ENCODE data around the gene MRFAP1.

DNA sequence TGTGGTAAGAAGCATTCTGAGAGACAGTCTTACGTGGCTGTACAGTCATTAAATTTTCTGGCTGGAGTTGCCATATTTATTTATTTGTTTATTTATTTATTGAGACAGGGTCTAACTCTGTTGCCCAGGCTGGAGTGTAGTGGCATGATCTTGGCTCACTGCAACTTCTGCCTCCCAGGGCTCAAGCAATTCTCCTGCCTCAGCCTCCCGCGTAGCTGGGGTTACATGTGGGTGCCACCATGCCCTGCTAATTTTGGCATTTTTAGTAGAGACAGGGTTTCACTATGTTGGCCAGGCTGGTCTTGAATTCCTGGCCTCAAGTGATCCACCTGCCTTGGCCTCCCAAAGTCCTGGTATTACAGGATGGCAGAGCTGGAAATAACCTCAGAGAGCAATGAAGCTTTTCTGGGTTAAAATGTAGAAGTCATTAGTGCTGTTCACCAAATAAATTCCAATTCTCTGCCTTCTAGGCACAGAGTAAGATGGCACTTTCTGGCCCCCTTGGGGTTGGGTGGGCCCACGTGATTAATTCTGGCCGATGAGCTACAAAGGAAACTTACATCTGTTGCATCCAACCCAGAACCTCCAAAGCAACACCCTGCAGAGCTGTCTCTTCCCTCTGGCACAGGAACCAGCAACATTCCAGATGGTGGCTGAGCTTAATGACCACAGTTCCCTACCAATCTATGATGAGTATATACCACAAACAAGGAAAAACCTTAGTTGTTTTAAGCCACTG, 4.5 kb downstream of the MRFAP1 start:
- TF ChIP-seq, protein P1, sequence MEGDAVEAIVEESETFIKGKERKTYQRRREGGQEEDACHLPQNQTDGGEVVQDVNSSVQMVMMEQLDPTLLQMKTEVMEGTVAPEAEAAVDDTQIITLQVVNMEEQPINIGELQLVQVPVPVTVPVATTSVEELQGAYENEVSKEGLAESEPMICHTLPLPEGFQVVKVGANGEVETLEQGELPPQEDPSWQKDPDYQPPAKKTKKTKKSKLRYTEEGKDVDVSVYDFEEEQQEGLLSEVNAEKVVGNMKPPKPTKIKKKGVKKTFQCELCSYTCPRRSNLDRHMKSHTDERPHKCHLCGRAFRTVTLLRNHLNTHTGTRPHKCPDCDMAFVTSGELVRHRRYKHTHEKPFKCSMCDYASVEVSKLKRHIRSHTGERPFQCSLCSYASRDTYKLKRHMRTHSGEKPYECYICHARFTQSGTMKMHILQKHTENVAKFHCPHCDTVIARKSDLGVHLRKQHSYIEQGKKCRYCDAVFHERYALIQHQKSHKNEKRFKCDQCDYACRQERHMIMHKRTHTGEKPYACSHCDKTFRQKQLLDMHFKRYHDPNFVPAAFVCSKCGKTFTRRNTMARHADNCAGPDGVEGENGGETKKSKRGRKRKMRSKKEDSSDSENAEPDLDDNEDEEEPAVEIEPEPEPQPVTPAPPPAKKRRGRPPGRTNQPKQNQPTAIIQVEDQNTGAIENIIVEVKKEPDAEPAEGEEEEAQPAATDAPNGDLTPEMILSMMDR (IDR thresholded peaks at IDR 0.05) = no peak
- TF ChIP-seq POLR2A (IDR thresholded peaks at IDR 0.05) = no peak

All from right lobe of liver (tissue), 4 donors.